Cortex of kidney (tissue), 1 donor: ENCODE results near the gene IL1RL1.

ENCODE experiments used
- DNase-seq: peaks from one replicate; lab custom pipeline; 2025; lab: John Stamatoyannopoulos, UW

IL1RL1 gene

DNA sequence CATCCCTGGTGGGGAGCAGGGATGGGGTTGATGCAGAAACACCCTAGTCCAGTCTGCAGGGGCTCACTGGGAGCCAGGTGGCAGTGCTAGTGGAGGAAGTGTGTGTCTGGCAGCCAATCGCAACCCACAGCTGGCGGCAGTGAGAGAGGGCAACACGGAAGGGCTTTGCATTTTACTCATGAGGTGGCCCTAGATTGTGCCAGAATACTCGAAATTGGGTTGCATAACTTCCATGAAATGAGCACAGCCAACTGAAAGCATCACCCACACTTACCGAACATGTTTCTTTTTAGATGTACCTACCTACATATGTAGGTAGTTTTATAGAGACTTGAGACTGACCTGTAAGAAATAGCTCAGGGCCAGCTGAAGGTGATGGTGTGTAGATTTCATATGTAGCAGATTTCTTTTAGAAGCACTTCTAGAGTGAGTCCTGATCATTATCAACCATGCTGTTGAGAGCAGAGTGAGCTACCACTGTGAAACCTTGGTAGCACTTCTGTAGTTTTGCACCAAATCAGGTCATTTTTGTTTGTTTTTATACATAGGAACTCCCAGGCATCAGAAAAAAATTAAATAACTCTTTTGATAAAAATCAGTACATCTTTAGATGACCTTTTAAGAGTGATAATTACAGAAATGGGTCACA lies 57.2 kb downstream of the IL1RL1 start:
- no peak for DNase-seq

DNA sequence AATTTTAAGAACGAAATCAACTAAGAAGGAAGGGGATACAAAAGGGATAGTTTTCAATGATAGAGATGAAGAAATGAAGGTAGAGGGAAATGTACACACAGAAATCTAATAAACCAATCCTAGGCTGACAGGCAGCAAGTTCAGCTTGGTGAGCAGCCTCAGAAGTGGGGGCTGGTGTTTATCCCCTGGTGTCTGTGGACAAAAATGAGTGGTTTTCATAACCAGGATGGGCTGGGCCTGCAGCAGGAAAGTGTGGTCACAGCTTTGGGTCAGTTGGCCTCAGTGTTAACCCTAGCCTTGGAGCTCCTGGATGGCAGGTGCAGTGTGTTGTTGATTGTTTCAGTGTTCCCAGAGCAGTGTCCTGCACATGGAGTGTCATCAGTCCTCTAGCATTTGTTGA lies 58.5 kb downstream of the IL1RL1 start:
- no peak for DNase-seq

DNA sequence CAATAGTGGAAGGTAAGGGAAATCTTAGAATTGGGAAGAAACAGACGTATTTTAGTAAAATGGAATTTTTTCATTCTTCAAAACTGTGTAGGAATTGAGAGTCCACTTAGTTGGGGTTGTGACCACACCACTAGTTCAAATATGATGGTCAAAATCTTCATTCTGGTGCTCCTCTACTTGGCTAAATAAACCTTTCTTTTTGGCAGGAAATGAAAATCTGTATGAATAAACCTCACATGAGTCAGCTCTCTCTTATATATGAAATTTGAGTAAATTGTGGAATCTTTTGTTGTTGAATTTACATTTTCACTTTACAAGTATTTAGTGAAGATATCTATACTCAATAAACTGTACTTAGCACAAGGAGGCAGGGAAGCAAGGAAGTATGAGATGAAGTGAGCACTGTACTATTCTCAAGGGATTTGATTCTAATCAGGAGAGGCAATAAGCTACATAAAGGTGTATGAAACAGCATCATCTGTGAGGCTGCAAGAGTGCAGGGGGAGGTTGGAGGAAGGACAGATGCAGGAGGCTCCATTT lies 64.8 kb downstream of the IL1RL1 start:
- no peak for DNase-seq

DNA sequence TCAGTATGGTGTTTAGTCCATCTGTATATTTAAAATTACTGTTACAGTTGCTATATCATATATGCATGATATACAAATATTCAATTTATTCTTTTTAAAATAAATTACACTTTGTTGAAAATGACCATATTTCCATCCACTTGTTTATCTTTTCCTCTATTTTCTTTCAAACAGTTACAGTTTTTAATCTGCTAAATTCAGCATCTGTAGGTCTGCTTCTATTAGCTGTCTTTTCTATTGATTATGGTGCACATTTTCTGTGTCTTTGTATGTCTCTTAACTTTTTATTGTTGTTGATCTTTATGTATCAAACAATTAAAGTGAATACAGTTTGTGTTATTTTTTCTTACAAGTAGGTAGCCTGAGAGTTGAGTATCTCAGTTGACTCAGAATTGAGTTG lies 72.4 kb downstream of the IL1RL1 start:
- no peak for DNase-seq

DNA sequence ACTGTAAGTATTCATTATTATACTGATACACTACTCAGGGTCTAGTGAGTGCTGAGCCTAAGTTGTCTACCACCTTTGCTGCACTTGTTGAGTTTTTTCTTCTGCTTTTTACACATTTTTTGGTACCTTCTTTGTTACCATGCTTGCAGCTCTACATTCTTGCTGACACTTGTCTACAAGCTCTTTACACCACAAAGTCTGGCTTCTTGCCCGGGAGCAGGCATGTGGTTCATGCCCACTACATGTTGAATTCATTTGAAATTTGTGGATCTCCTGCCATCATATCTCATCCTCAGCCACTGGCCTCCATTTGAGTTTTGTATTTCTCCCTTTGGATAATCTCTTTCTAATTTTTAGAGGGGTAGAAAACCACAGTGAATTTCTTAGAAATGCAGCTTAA lies 74.2 kb downstream of the IL1RL1 start:
- no peak for DNase-seq

DNA sequence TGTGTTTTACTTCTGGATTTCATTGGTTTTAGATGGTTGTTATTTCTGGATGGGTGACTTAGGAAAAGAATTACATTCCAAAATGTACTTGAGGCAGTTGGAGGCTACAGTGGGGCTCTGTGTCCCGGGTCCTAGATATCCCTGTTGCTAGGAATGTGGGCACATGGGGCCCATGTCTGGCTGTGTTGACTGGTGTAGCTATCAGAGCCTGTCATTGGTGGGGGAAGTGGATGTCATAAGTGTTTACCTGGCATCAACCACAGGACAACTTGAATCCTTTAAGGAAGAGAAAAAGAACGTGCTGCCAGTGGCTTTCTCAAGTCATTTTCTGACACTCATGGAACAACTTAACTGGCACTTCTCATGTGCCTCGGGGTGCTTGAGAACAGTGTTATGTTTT lies 74.6 kb downstream of the IL1RL1 start:
- no peak for DNase-seq

DNA sequence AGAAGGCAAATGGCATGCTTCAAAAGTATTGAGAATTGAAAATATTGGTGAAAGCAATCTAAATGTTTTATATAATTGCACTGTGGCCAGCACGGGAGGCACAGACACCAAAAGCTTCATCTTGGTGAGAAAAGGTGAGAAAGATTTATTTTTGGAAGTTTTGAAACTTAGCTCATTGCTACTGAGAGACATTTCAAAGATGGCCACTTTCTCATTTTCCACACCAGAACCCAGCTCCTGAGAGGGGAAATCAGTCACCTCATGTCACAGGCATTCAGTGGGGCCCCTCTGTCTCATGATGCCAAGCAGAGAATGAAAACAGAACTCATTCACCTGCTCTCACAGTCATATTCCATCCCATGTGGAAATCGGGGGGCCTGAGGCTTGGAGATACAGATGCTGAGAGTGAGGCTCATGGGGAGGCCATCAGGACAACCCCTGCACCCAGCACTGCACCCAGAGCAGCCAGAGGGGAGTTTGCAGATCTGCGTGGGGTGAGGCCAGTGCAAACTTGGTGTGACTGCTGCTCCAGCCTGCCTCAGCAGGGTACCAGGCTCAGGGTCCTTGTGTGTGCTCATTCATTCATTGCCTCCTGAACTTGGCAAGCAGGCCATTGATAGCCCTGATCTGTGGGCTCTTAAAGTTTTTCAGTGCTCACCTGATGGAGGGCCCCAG lies 75.6 kb downstream of the IL1RL1 start:
- no peak for DNase-seq

DNA sequence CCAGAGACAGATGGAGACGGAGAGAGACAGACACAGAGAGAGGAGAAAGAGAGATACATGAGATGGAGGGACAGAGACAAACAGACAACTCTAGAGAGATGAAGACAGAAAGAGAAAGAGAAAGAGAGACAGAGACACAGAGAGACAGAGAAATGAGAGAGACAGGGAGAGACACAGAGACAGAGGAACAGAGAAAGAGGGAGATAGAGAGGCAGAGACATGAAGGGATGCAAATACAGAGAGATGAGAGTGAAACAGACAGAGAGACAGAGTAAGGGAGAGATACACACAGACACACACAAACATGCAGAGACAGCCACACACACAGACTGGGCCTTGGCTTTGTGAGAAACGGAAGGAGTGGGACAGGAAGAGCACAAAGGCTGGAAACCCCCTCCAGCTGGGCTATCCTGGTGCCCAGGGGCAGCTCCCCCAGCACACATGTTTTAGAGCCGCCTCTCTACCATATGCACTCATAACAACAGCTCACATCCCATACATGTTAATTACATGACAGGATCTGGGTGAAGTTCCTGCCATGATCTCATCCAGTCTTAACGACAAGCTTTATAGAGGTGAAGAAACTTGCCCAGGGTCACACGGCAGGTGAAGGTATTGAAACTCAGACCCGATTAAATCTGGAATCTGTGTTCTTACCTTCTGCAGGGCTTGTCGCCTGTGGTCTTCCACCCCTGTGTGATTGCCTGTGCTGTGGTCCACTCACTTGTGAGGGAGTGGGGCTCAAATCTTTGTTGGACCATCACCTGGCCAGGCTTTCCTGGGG lies 76.6 kb downstream of the IL1RL1 start:
- no peak for DNase-seq

DNA sequence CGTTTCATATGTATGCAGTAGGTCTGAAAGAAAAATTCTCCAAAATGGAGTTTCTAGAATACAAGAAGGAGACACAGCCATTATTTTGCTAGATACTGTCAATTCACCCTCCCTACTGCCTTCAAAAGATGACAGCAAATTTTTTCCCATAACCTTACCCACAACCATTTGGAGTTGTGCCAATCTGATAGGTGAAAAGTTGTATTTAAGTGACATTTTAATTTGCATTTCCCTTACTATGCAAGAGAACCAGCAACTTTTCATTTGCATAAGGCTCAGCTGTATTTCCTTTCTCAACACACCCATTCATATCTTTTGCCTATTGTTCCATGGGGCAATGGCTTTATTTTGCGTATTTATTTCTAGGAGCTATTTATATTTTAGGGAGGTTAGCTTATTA lies 80.2 kb downstream of the IL1RL1 start:
- DNase-seq: no peak

DNA sequence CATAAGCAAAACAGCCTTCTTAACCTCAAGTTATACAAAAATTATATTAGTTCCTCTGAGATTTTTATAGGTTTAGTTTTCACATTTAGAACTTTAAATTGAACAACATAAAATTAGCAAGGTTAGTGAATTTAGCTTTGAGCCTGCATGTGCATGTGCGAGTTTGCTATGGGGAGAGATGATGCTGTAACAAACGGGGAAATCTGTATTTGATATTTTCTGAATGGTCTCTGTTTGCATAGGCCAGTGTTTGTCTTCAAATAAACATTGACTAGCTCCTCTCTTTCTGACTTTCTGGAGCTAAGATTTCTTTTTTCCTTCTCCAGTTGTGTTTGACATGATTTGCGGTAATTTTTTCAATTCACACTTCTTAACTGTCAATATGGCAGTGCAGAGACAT lies 80.7 kb downstream of the IL1RL1 start:
- no peak for DNase-seq

DNA sequence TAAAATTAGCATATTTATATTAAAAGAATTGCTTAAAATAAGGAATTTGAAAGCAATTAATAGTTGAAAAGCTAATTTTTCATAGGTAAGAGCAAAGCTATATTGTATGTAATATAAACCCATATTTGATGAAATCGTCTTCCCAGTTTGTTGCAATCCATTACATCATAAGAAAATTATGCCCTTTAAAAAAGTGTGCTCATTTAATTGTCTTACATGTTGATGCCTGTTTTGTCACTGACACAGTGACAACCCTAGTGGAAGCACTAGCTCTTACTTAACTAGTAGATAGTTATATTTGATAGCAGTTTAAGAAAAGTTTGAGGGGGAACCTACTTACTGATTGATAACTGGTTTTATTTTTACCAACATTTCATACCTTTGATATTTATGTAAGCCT lies 81.6 kb downstream of the IL1RL1 start:
- no peak for DNase-seq

DNA sequence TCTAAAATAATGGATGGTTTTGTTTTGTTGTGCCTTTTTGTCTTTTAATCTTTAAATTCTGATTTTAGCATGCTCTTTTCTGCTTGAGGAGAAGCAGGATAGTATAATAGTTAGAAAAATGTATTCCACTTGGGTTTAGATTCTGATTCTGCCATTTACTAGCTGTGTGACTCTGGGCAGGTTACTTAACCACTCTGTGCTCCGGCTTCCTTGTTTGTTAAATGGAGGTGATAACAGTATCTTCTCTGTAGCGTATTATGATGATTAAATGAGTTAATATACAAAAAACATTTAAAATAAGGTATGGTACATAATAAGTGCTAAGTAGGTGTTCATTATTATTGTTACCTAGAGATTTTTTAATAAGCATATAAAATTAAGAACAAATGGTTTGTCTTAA lies 84.6 kb downstream of the IL1RL1 start:
- no peak for DNase-seq

DNA sequence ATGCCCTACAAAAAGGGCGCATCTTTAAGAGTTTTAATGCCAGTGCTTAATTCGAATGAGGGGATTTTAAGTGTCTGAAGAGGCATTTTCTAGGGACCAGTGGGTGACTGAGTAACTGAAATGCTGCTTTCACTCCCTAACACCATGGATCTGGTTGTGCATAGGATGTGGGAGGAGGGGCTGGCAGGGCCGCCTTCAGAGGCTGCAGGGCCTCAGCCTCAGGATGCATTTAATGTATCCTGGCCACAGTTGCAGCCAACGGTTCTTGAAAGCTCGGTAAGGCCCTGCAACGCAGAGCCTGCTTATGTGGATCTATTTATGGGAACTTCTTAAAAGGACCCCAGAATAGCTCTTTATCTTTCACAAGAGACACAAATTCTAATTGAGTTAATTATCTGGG lies 85.8 kb downstream of the IL1RL1 start:
- DNase-seq: no peak

DNA sequence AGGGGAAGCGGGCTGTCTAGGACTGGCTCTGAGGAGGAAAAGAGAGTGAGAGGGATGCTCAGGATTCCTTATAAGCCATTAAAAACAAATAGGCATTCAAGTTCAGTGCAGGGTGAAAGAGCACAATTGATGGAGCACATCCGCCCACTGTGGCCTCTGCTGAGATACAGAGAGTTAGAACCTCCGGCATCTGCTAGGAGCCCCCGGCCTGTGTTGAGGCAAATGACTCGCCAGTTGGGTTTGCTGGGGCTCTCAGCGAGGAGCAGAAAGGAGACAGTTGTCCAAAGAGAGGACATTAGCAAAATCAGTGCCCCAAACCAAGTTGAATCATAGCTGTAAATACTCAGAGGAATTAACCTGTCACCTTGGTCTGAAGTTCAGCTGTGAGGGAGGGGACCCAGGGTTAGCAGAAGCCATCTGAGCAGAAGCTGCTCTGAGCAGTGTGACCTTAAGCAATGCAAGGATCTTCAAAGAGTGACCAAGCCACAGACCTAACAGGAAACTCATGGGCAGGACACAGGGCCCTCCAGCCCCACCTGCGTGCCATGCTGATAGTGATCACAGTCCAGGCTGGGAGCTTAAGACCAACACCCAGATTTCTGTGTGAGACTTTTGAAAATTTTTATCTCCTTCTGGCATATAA lies 88.3 kb downstream of the IL1RL1 start:
- DNase-seq: no peak

DNA sequence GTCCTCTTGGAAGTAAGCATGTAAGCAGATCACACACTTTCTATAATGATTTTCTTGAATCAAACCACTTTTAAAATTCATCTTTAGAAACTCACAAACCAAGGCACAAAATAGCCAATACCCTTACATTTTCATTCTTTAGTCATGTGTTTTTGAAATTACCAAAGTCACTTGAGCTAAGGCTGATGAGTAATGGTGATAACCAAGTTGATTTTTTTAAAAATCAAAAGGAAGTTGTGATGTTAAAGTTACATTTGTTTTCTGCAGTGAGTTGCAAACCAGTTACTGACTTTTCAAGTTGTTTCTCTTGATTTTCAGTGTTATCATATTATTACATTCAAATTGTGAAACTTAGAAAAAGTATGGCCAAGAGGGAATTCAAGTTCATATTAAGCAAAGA lies 90.1 kb downstream of the IL1RL1 start:
- DNase-seq: no peak
